ENCODE measurements around the gene CAMK4.

GRCh38 chr5:111486055-111486454, 261.9 kb downstream of the CAMK4 start:
- TF ChIP-seq CTCF (IDR thresholded peaks at IDR 0.05; ENCODE audit: extremely low read depth in 1 of 2, insufficient read depth in 1 of 2, low read depth in 1 of 2, low read length in 2 of 2) (no peak), FOS (IDR thresholded peaks at IDR 0.05; ENCODE audit: borderline replicate concordance, insufficient read depth, low read length) (no peak), POLR2A (IDR thresholded peaks at IDR 0.05; ENCODE audit: low read depth, low read length) (no peak), EZH2 (IDR thresholded peaks at IDR 0.05; ENCODE audit: borderline replicate concordance, low read depth, low read length, severe bottlenecking) (no peak), MAX (IDR thresholded peaks at IDR 0.05; ENCODE audit: insufficient read depth, insufficient read length) (no peak), POLR2AphosphoS5 (IDR thresholded peaks at IDR 0.05; ENCODE audit: insufficient read depth, low read depth, low read length) (no peak), MYC (IDR thresholded peaks at IDR 0.05; ENCODE audit: low read depth, low read length) (no peak), JUN (IDR thresholded peaks at IDR 0.05; ENCODE audit: borderline replicate concordance, insufficient read depth, insufficient read length, low read depth) (no peak)
